Sigmoid colon (tissue), 4 donors: Measurements from ENCODE around the gene ZSCAN4.

Experiments
- EP300 ChIP-seq, 4 donors: sonication (generic); formaldehyde crosslinking; IDR thresholded peaks; one replicate each; pipeline ENCODE4 v1.6.1; 2017; ENCODE audit warnings: antibody characterized with exemption in 4 of 4
- POLR2AphosphoS5 ChIP-seq, 4 donors: sonication (generic); formaldehyde crosslinking; IDR thresholded peaks; one replicate each; pipeline ENCODE4 v1.6.1; 2017; ENCODE audit warnings: antibody characterized with exemption in 4 of 4
- TF ChIP-seq, protein P1 (sequence below), 4 experiments: fragments of 450-650 bp in 3 of 4; fragments of 200-600 bp in 1 of 4; IDR thresholded peaks; one replicate each; pipeline ENCODE4 v1.5.1; 2016 to 2019; ENCODE audit warnings: antibody characterized with exemption in 4 of 4, mild to moderate bottlenecking in 3 of 4, moderate library complexity in 2 of 4

DNA sequence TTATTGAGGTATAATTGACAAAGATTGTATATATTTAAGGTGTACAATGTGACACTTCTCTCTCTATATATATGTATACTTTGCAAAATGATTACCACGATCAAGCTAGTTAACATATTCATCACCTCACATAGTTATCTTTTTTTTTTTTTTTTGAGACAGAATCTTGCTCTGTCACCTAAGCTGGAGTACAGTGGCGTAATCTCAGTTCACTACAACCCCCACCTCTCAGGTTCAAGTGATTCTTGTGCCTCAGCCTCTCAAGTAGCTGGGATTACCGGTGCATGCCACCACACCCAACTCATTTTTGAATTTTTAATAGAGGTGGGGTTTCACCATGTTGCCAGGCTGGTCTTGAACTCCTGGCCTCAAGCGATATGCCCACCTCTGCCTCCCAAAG, 3.7 kb downstream of the ZSCAN4 start:
- TF ChIP-seq, protein P1, sequence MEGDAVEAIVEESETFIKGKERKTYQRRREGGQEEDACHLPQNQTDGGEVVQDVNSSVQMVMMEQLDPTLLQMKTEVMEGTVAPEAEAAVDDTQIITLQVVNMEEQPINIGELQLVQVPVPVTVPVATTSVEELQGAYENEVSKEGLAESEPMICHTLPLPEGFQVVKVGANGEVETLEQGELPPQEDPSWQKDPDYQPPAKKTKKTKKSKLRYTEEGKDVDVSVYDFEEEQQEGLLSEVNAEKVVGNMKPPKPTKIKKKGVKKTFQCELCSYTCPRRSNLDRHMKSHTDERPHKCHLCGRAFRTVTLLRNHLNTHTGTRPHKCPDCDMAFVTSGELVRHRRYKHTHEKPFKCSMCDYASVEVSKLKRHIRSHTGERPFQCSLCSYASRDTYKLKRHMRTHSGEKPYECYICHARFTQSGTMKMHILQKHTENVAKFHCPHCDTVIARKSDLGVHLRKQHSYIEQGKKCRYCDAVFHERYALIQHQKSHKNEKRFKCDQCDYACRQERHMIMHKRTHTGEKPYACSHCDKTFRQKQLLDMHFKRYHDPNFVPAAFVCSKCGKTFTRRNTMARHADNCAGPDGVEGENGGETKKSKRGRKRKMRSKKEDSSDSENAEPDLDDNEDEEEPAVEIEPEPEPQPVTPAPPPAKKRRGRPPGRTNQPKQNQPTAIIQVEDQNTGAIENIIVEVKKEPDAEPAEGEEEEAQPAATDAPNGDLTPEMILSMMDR (IDR thresholded peaks at IDR 0.05) = no peak
- TF ChIP-seq POLR2AphosphoS5 (IDR thresholded peaks at IDR 0.05) (no peak), EP300 (IDR thresholded peaks at IDR 0.05) (no peak)
